ENCODE results near the gene VWA3A.
A peak's percentile ranks its signal among the peaks of the same experiment; 100 is the strongest.
"Not testable (repeated sequence)": the region's sequence is repeated elsewhere in the genome, so short reads cannot be mapped to it uniquely, and the experiment has no call there.

Gene VWA3A

GRCh38 chr16:22192261-22193062 is 100.1 kb downstream of the VWA3A start:
- POLR2A ChIA-PET, result no interaction called here
- CTCF ChIA-PET, result interaction anchor here (1.0 to 12.2 kb wide), 6 partner anchors 8 to 190 kb away, joined by 3 to 272 read pairs (median 15); partner anchors contain the start of genes EEF2K, MOSMO, PDZD9 and POLR3E
- no peak for DNase-seq (ENCODE audit: low read depth, low spot score)
- no peak for TF ChIP-seq CTCF (IDR thresholded peaks at IDR 0.05; ENCODE audit: insufficient read depth, low read length, missing control alignments)
- H3K4me3 ChIP-seq (ENCODE audit: low read depth, low read length), result peak overlapping the region; percentile 7; the same call in 1 of the 2 replicates

GRCh38 chr16:22193063-22193411 is 100.7 kb downstream of the VWA3A start:
- no peak for TF ChIP-seq CTCF (IDR thresholded peaks at IDR 0.05; ENCODE audit: insufficient read depth, low read length, missing control alignments)
- no peak overlapping the region for H3K4me3 ChIP-seq (ENCODE audit: low read depth, low read length)
- ChIA-PET CTCF (interaction anchor here (1.0 to 12.2 kb wide), 5 partner anchors 9 to 191 kb away, joined by 3 to 272 read pairs (median 27); partner anchors contain the start of genes EEF2K, MOSMO, PDZD9 and POLR3E), POLR2A (no interaction called here)
- no peak for DNase-seq (ENCODE audit: low read depth, low spot score)

- ChIA-PET CTCF (interaction anchor here (0.8 to 12.2 kb wide), 4 partner anchors 10 to 106 kb away, joined by 3 to 200 read pairs (median 16); partner anchors contain the start of genes EEF2K and POLR3E), POLR2A (no interaction called here)
- TF ChIP-seq CTCF (IDR thresholded peaks at IDR 0.05; ENCODE audit: insufficient read depth, low read length, missing control alignments), result no peak
- no peak for DNase-seq (ENCODE audit: low read depth, low spot score)
- H3K4me3 ChIP-seq (ENCODE audit: low read depth, low read length), result no peak overlapping the region
Observed at GRCh38 chr16:22194707-22195444, 102.5 kb downstream of the VWA3A start.

- TF ChIP-seq CTCF (IDR thresholded peaks at IDR 0.05; ENCODE audit: insufficient read depth, low read length, missing control alignments), result no peak
- no peak for DNase-seq (ENCODE audit: low read depth, low spot score)
- ChIA-PET POLR2A (no interaction called here), CTCF (interaction anchor here (1.7 to 12.2 kb wide), 3 partner anchors 10 to 105 kb away, joined by 4 to 200 read pairs (median 27); partner anchors contain the start of genes EEF2K and POLR3E)
- no peak overlapping the region for H3K4me3 ChIP-seq (ENCODE audit: low read depth, low read length)
Observed at GRCh38 chr16:22195445-22195694, 103.0 kb downstream of the VWA3A start.

- POLR2A ChIA-PET, result no interaction called here
- CTCF ChIA-PET, result interaction anchor here (0.6 to 12.2 kb wide), 5 partner anchors 9 to 132 kb away, joined by 3 to 200 read pairs (median 5); partner anchors contain the start of genes EEF2K and POLR3E
- TF ChIP-seq CTCF (IDR thresholded peaks at IDR 0.05; ENCODE audit: insufficient read depth, low read length, missing control alignments), result peak; percentile 77
- H3K4me3 ChIP-seq (ENCODE audit: low read depth, low read length), result peak overlapping the region; percentile 58
- DNase-seq (ENCODE audit: low read depth, low spot score), result peak; percentile 44
Observed at GRCh38 chr16:22195695-22196558, 103.6 kb downstream of the VWA3A start.

- CTCF ChIA-PET, result interaction anchor here (0.6 to 12.2 kb wide), 5 partner anchors 9 to 131 kb away, joined by 3 to 200 read pairs (median 5); partner anchors contain the start of genes EEF2K and POLR3E
- POLR2A ChIA-PET; DNase-seq (ENCODE audit: low read depth, low spot score); H3K4me3 ChIP-seq (ENCODE audit: low read depth, low read length): not testable (repeated sequence)
Observed at GRCh38 chr16:22196559-22197168, 104.3 kb downstream of the VWA3A start.

Measured in AG04449 (cell line).